ENCODE measurements around the gene LRRC55. TPM values are rescaled to one million over a fixed set of nuclear protein-coding genes. Genes with fewer than 3 reads are reported as not detected.

LRRC55 gene
- total RNA-seq, 2 donors from 2014 or later: not detected

DNA sequence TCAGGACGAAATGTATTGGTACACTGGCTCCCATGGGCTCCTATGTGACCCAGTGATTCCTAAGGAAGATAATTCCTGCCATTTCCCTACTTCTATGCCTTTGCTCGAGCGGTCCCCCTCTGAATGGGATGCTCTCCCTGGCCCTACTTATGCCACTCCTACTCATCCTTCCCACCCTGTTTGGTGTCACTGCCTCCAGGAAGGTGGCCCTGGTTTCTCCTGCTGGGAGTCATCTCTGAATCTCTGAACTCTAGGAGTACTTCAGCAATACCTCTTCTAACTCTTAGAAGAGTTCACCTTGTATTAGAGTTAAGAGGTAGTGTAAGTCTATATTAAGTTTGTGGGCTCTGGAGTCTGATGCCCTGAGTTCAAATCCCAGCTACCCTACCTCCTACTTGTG is 35.5 kb upstream of the LRRC55 start:
- H3K4me1 ChIP-seq: no peaks in the 10 kb centered on the region
- H3K27me3 ChIP-seq: no peaks in the 10 kb centered on the region
- ATAC-seq: no peak
- H3K27ac ChIP-seq: no peak overlapping the region
- WGBS, 2 donors: 49 to 70% methylated on average over 3 of the region's 3 CpGs
- H3K4me3 ChIP-seq: no peak overlapping the region
- intact Hi-C loops (cut with DNase I): loop anchor here (10.0 kb wide), 1 partner anchor 88 kb away; the partner anchor contains the start of gene APLNR
- H3K9me3 ChIP-seq: no peaks in the 10 kb centered on the region
- TF ChIP-seq, protein P1, sequence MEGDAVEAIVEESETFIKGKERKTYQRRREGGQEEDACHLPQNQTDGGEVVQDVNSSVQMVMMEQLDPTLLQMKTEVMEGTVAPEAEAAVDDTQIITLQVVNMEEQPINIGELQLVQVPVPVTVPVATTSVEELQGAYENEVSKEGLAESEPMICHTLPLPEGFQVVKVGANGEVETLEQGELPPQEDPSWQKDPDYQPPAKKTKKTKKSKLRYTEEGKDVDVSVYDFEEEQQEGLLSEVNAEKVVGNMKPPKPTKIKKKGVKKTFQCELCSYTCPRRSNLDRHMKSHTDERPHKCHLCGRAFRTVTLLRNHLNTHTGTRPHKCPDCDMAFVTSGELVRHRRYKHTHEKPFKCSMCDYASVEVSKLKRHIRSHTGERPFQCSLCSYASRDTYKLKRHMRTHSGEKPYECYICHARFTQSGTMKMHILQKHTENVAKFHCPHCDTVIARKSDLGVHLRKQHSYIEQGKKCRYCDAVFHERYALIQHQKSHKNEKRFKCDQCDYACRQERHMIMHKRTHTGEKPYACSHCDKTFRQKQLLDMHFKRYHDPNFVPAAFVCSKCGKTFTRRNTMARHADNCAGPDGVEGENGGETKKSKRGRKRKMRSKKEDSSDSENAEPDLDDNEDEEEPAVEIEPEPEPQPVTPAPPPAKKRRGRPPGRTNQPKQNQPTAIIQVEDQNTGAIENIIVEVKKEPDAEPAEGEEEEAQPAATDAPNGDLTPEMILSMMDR (IDR thresholded peaks at IDR 0.05): no peak
- no peak for TF ChIP-seq POLR2A (IDR thresholded peaks at IDR 0.05)
- DNase-seq: no peak
- H3K36me3 ChIP-seq (replicated peaks in 1 of 2; ENCODE audit: insufficient read depth in 1 of 2, low read depth in 2 of 2): no peaks in the 10 kb centered on the region

DNA sequence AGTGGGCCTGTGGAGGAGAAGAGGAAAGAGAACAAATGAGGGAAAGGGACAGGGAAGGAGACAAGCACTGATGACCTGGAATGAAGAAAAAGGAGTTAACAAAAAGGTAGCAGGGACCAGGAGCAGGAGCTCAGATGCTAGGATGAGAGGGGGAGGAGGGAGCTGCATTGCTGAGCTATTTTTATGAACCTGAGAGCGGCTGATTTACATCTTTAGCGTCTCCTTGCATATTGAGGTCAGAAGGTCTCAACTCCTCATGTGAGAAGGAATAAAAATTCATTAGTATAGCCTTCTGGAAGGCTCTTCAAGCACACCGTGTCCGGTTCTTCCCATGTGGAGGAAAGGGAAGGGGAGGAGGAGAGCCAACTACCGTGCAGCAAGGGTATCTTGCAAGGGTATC is 33.1 kb upstream of the LRRC55 start:
- intact Hi-C loops (cut with DNase I): loop anchor here (10.0 kb wide), 1 partner anchor 86 kb away; the partner anchor contains the start of gene APLNR
- TF ChIP-seq, protein P1 (IDR thresholded peaks at IDR 0.05): no peak
- no peak for TF ChIP-seq POLR2A (IDR thresholded peaks at IDR 0.05)
- H3K9me3 ChIP-seq: no peaks in the 10 kb centered on the region
- 65 to 76% methylated on average over 5 of the region's 5 CpGs for WGBS, 2 donors
- H3K4me1 ChIP-seq: no peaks in the 10 kb centered on the region
- no peaks in the 10 kb centered on the region for H3K36me3 ChIP-seq (replicated peaks in 1 of 2; ENCODE audit: insufficient read depth in 1 of 2, low read depth in 2 of 2)
- ATAC-seq (no peak), DNase-seq (no peak)
- H3K27me3 ChIP-seq: no peaks in the 10 kb centered on the region
- H3K27ac ChIP-seq: no peak overlapping the region
- H3K4me3 ChIP-seq: no peak overlapping the region

DNA sequence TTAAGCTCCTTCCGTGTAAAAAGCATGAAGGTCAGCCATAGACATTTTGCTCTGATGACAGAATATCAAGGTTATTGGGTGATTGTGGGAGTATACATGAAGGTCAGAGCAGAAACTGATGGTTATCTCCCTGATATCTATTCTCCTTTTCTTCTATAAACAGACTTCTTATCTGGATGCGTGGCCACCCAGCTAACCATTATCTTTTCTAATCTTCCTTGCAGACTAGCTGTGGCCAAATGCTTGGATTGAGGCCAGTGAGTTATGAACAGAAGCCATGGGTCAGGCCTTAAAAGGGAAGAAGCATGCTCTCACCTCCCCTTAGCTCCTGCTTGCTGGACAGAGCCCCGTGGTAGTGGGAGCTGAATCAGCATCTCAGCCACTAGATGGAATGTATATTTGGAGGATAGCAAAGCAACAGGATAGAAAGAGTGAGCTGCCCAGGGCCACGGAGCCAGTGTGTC is 31.3 kb upstream of the LRRC55 start:
- Histone ChIP-seq H3K9me3 (no peaks in the 10 kb centered on the region), H3K4me1 (no peaks in the 10 kb centered on the region), H3K4me3 (no peak overlapping the region), H3K27ac (no peak overlapping the region), H3K36me3 (replicated peaks in 1 of 2; ENCODE audit: insufficient read depth in 1 of 2, low read depth in 2 of 2) (no peaks in the 10 kb centered on the region), H3K27me3 (no peaks in the 10 kb centered on the region)
- WGBS, 2 donors: 28% methylated on average over 4 of the region's 4 CpGs
- ATAC-seq (no peak), DNase-seq (no peak)
- intact Hi-C loops (cut with DNase I): no loop called here
- TF ChIP-seq, protein P1 (IDR thresholded peaks at IDR 0.05): no peak

DNA sequence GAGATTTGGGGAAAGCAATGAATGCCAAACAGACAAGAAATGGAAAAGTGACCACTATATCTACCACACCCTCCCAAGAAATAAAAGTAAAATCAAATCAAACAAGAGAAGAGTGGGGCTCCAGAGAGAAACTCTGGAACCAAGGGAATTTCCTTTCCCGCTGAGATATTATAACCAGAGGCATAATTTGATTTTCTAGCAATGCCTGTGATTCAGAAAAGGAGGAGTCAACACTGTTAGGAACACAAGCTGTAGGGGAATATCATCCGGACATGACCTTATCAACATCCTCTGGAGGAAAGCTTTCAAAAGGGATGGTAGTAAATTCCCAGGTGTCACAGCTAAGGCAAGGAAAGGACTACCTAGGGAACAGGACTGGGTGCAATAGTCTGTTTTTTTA is 29.6 kb upstream of the LRRC55 start:
- no peaks in the 10 kb centered on the region for H3K4me1 ChIP-seq
- H3K4me3 ChIP-seq: no peak overlapping the region
- WGBS, 2 donors: 53 to 56% methylated on average over 2 of the region's 2 CpGs
- no peak for ATAC-seq
- no peak overlapping the region for H3K27ac ChIP-seq
- TF ChIP-seq, protein P1 (IDR thresholded peaks at IDR 0.05): no peak
- TF ChIP-seq POLR2A (IDR thresholded peaks at IDR 0.05): no peak
- intact Hi-C loops (cut with DNase I): no loop called here
- no peaks in the 10 kb centered on the region for H3K9me3 ChIP-seq
- no peaks in the 10 kb centered on the region for H3K36me3 ChIP-seq (replicated peaks in 1 of 2; ENCODE audit: insufficient read depth in 1 of 2, low read depth in 2 of 2)
- no peaks in the 10 kb centered on the region for H3K27me3 ChIP-seq
- DNase-seq: no peak

DNA sequence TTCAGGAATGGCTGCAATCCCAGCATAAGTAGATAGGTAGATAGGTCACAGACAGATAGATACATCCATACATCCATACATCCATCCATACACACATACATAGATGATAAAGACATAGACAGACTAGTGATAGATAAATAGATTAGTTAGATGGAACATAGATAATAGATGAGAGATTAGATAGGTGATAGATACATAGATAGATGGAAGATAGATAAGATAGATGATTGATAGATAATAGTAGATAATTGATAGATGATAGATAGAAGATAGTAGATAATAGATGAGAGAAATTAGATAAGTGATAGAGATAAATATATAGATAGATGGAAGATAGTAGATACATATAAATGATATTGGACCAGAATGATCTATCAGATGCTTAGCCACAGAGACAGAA is 28.3 kb upstream of the LRRC55 start:
- ATAC-seq (no peak), DNase-seq (no peak)
- H3K4me1 ChIP-seq: no peaks in the 10 kb centered on the region
- intact Hi-C loops (cut with DNase I): no loop called here
- no peak overlapping the region for H3K27ac ChIP-seq
- no peak overlapping the region for H3K4me3 ChIP-seq
- H3K36me3 ChIP-seq (replicated peaks in 1 of 2; ENCODE audit: insufficient read depth in 1 of 2, low read depth in 2 of 2): no peaks in the 10 kb centered on the region
- no peaks in the 10 kb centered on the region for H3K9me3 ChIP-seq
- TF ChIP-seq, protein P1 (IDR thresholded peaks at IDR 0.05): no peak
- no peak for TF ChIP-seq POLR2A (IDR thresholded peaks at IDR 0.05)
- H3K27me3 ChIP-seq: no peaks in the 10 kb centered on the region
